Fibroblast of gingiva (primary cell): ENCODE data around the gene RASA3.
"Not testable (repeated sequence)": the region's sequence is repeated elsewhere in the genome, so short reads cannot be mapped to it uniquely, and the experiment has no call there.

Source experiments
- DNase-seq: peaks from one replicate; pipeline ENCODE4 v3.0.0-alpha.2; 2011; ENCODE audit warnings: low read depth

Gene RASA3

GRCh38 chr13:114142640-114143490 is 10.4 kb upstream of the RASA3 start:
- DNase-seq = no peak

GRCh38 chr13:114142137-114142550 is 9.7 kb upstream of the RASA3 start:
- DNase-seq = no peak

- DNase-seq = no peak
Observed at GRCh38 chr13:114141261-114141996, 9.0 kb upstream of the RASA3 start.

- no peak for DNase-seq
Observed at GRCh38 chr13:114140906-114141250, 8.5 kb upstream of the RASA3 start.

- no peak for DNase-seq
Observed at GRCh38 chr13:114140131-114140905, 7.9 kb upstream of the RASA3 start.

GRCh38 chr13:114136576-114136975 is 4.2 kb upstream of the RASA3 start:
- no peak for DNase-seq

- DNase-seq = no peak
Observed at GRCh38 chr13:114135731-114136171, 3.3 kb upstream of the RASA3 start.

GRCh38 chr13:114134944-114135610 is 2.7 kb upstream of the RASA3 start:
- no peak for DNase-seq

GRCh38 chr13:114134111-114134943 is 1.9 kb upstream of the RASA3 start:
- DNase-seq = no peak

GRCh38 chr13:114133552-114133951 is 1.1 kb upstream of the RASA3 start:
- not testable (repeated sequence) for DNase-seq

- not testable (repeated sequence) for DNase-seq
Observed at GRCh38 chr13:114133126-114133525, 703 bp upstream of the RASA3 start.

GRCh38 chr13:114131583-114132418 is 622 bp downstream of the RASA3 start:
- DNase-seq = peak; percentile 35

- DNase-seq = peak; percentile 88
Observed at GRCh38 chr13:114130837-114131582, 1.4 kb downstream of the RASA3 start.

GRCh38 chr13:114130131-114130836 is 2.1 kb downstream of the RASA3 start:
- no peak for DNase-seq

- no peak for DNase-seq
Observed at GRCh38 chr13:114129649-114130062, 2.8 kb downstream of the RASA3 start.

GRCh38 chr13:114128624-114129522 is 3.5 kb downstream of the RASA3 start:
- DNase-seq = peak; percentile 88

GRCh38 chr13:114128348-114128623 is 4.1 kb downstream of the RASA3 start:
- no peak for DNase-seq
